ENCODE results near the gene WDR5. TPM values are rescaled to one million over a fixed set of nuclear protein-coding genes. Genes with fewer than 3 reads are reported as not detected.

The WDR5 gene
- total RNA-seq, 3 donors from 2014 or later, result 16.0 to 17.7 (median 17.4) TPM

GRCh38 chr9:134189145-134189469, 53.2 kb downstream of the WDR5 start:
- no peaks in the 10 kb centered on the region for H3K9me3 ChIP-seq
- H3K27ac ChIP-seq, result peak overlapping the region in 1 of 2 donors; percentile 48
- H3K4me3 ChIP-seq, result peak overlapping the region in 1 of 3 donors; percentile 40
- intact Hi-C loops (cut with DNase I; ENCODE audit: low total_unique reads), result no loop called here
- H3K27me3 ChIP-seq, result no peaks in the 10 kb centered on the region
- no peaks in the 10 kb centered on the region for H3K4me1 ChIP-seq
- no peak for DNase-seq (ENCODE audit: low spot score in 2 of 2)
- TF ChIP-seq, protein P1, sequence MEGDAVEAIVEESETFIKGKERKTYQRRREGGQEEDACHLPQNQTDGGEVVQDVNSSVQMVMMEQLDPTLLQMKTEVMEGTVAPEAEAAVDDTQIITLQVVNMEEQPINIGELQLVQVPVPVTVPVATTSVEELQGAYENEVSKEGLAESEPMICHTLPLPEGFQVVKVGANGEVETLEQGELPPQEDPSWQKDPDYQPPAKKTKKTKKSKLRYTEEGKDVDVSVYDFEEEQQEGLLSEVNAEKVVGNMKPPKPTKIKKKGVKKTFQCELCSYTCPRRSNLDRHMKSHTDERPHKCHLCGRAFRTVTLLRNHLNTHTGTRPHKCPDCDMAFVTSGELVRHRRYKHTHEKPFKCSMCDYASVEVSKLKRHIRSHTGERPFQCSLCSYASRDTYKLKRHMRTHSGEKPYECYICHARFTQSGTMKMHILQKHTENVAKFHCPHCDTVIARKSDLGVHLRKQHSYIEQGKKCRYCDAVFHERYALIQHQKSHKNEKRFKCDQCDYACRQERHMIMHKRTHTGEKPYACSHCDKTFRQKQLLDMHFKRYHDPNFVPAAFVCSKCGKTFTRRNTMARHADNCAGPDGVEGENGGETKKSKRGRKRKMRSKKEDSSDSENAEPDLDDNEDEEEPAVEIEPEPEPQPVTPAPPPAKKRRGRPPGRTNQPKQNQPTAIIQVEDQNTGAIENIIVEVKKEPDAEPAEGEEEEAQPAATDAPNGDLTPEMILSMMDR (IDR thresholded peaks at IDR 0.05), result no peak
- no peak for TF ChIP-seq POLR2A (IDR thresholded peaks at IDR 0.05)
- no peak for TF ChIP-seq POLR2AphosphoS5 (IDR thresholded peaks at IDR 0.05)
- H3K36me3 ChIP-seq, result no peaks in the 10 kb centered on the region

DNA sequence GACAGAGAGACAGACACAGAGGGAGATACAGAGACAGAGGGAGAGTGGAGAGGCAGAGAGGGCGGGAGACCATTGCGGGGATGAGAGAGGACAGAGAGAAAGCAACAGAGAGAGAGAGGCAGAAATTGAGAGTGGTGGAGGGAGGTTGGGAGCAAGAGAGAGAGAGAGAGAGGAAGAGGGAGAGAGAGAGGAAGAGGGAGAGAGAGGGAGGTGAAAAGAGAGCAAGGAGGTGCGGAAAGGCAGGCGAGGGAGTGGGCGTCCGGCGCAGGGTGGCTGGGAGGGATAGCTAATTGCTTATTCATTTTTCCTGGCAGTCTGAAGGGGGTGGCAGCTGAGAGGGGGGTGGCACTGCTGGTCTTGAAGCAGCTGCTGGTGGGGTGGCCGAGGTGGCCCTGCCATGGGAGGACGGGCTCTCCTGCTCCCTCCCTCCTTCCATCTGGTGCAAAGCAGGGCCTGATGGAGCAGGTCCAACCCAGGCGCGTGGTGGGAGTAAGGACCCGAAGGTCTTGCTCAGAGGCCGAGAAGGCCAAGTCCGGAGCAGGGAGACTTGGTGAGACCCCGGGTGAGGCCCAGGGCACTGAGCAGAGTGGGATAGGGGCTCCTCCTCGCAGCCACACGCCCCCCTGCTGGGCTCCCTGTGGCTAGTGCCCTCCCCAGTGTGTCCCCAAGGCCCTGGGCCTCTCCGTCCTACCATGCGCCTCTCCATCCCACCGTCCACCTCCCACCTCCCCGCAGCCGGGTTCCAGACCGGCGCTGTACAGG, 53.8 kb downstream of the WDR5 start:
- Histone ChIP-seq H3K27ac (peak overlapping the region in 1 of 2 donors; percentile 48), H3K4me3 (peak overlapping the region in 1 of 3 donors; percentile 40)

GRCh38 chr9:134190232-134191121, 54.6 kb downstream of the WDR5 start:
- Histone ChIP-seq H3K4me1 (no peaks in the 10 kb centered on the region), H3K27me3 (no peaks in the 10 kb centered on the region), H3K36me3 (no peaks in the 10 kb centered on the region), H3K9me3 (no peaks in the 10 kb centered on the region), H3K4me3 (no peak overlapping the region), H3K27ac (peak overlapping the region in 1 of 2 donors; percentile 48)
- TF ChIP-seq POLR2AphosphoS5 (IDR thresholded peaks at IDR 0.05) (no peak), POLR2A (IDR thresholded peaks at IDR 0.05) (no peak)
- TF ChIP-seq, protein P1 (IDR thresholded peaks at IDR 0.05), result no peak
- intact Hi-C loops (cut with DNase I; ENCODE audit: low total_unique reads), result no loop called here
- DNase-seq (ENCODE audit: low spot score in 2 of 2), result no peak

More for the DNA sequence above, 53.8 kb downstream of the WDR5 start:
- intact Hi-C loops (cut with DNase I; ENCODE audit: low total_unique reads), result no loop called here
- Histone ChIP-seq H3K4me1 (no peaks in the 10 kb centered on the region), H3K36me3 (no peaks in the 10 kb centered on the region), H3K27me3 (no peaks in the 10 kb centered on the region), H3K9me3 (no peaks in the 10 kb centered on the region)
- DNase-seq (ENCODE audit: low spot score in 2 of 2), result no peak
- TF ChIP-seq POLR2A (IDR thresholded peaks at IDR 0.05) (no peak), POLR2AphosphoS5 (IDR thresholded peaks at IDR 0.05) (no peak)
- TF ChIP-seq, protein P1 (IDR thresholded peaks at IDR 0.05), result no peak

DNA sequence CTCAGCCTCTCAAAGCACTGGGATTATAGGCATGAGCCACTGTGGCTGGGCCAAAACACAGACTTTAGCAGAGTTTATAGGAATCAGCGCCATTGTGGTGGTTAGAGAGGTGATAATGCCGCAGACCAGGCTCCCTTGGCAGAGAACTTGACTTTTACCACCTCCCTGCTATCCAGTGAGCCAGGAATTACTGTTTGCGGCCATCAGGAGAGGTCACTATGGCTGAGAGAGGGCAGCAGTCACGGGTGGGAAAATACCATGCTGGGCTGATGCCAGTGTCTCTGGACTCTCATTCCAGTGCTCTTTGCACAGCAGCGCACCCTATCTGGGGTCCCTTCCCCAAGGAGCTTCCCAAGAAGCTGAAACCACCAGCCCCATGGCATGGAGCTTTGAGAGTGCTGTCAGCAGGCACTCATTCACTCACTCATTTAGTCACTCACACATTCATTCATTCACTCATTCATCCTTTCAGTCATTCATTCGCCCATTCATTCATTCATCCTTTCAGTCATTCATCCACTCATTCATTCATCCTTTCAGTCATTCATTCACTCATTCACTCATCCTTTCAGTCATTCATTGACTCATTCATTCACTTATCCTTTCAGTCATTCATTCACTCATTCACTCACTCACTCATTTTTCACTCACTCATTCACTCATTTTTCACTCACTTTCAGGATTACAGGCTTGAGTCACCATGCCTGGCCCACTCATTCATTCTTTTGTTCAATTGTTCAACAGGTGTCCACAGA, 55.8 kb downstream of the WDR5 start:
- H3K4me1 ChIP-seq, result no peaks in the 10 kb centered on the region
- H3K4me3 ChIP-seq, result no peak overlapping the region
- H3K27me3 ChIP-seq, result no peaks in the 10 kb centered on the region
- no peak for DNase-seq (ENCODE audit: low spot score in 2 of 2)
- H3K27ac ChIP-seq, result no peak overlapping the region
- no peak for TF ChIP-seq POLR2A (IDR thresholded peaks at IDR 0.05)
- TF ChIP-seq POLR2AphosphoS5 (IDR thresholded peaks at IDR 0.05), result no peak
- TF ChIP-seq, protein P1 (IDR thresholded peaks at IDR 0.05), result no peak
- intact Hi-C loops (cut with DNase I; ENCODE audit: low total_unique reads), result no loop called here
- H3K9me3 ChIP-seq, result no peaks in the 10 kb centered on the region
- no peaks in the 10 kb centered on the region for H3K36me3 ChIP-seq

Measured in breast epithelium (tissue), 4 donors.